HG03442 (cell line): Measurements from ENCODE around the gene NUAK2.
A peak's percentile ranks its signal among the peaks of the same experiment; 100 is the strongest.

ENCODE experiments used
- ATAC-seq: cut with Tn5 transposase; IDR thresholded peaks from one replicate; pipeline ENCODE4 v1.9.1; 2021; ENCODE audit warnings: mild to moderate bottlenecking, moderate library complexity; ENCODE audit not compliant: unreplicated experiment

Gene NUAK2

GRCh38 chr1:205346956-205347574, 25.5 kb upstream of the NUAK2 start:
- ATAC-seq = no peak

- no peak for ATAC-seq
These were observed 24.2 kb upstream of the NUAK2 start for GRCh38 chr1:205345761-205346160.

GRCh38 chr1:205344066-205344928, 22.8 kb upstream of the NUAK2 start:
- ATAC-seq = no peak

GRCh38 chr1:205343431-205344065, 22.0 kb upstream of the NUAK2 start:
- ATAC-seq = no peak

- ATAC-seq = no peak
These were observed 21.4 kb upstream of the NUAK2 start for GRCh38 chr1:205342986-205343385.

- no peak for ATAC-seq
These were observed 19.1 kb upstream of the NUAK2 start for GRCh38 chr1:205340676-205341075.

- peak; percentile 67 for ATAC-seq
These were observed 18.2 kb upstream of the NUAK2 start for GRCh38 chr1:205339717-205340116.

- ATAC-seq = no peak
These were observed 17.7 kb upstream of the NUAK2 start for GRCh38 chr1:205339197-205339702.

- no peak for ATAC-seq
These were observed 16.5 kb upstream of the NUAK2 start for GRCh38 chr1:205338011-205338410.

GRCh38 chr1:205337481-205337880, 15.9 kb upstream of the NUAK2 start:
- ATAC-seq = no peak

GRCh38 chr1:205335692-205336091, 14.1 kb upstream of the NUAK2 start:
- no peak for ATAC-seq

- no peak for ATAC-seq
These were observed 10.7 kb upstream of the NUAK2 start for GRCh38 chr1:205332015-205332791.

GRCh38 chr1:205330150-205330549, 8.6 kb upstream of the NUAK2 start:
- ATAC-seq = no peak

GRCh38 chr1:205329719-205330118, 8.2 kb upstream of the NUAK2 start:
- no peak for ATAC-seq

- no peak for ATAC-seq
These were observed 6.9 kb upstream of the NUAK2 start for GRCh38 chr1:205328476-205328875.

GRCh38 chr1:205326812-205327466, 5.4 kb upstream of the NUAK2 start:
- no peak for ATAC-seq

- ATAC-seq = no peak
These were observed 3.9 kb upstream of the NUAK2 start for GRCh38 chr1:205325334-205325884.

- ATAC-seq = no peak
These were observed 3.2 kb upstream of the NUAK2 start for GRCh38 chr1:205324781-205325180.

- ATAC-seq = no peak
These were observed 2.2 kb upstream of the NUAK2 start for GRCh38 chr1:205323794-205324193.

- ATAC-seq = no peak
These were observed 376 bp upstream of the NUAK2 start for GRCh38 chr1:205321959-205322283.
